Measurements from ENCODE around the gene GPX4.

- no peak for TF ChIP-seq CTCF (IDR thresholded peaks at IDR 0.05)
- no peak for TF ChIP-seq POLR2AphosphoS5 (IDR thresholded peaks at IDR 0.05)
- TF ChIP-seq POLR2A (IDR thresholded peaks at IDR 0.05), result no peak
- no peak for TF ChIP-seq EP300 (IDR thresholded peaks at IDR 0.05)
These were observed 10.2 kb downstream of the GPX4 start for GRCh38 chr19:1113986-1114483.
